Measurements from ENCODE around the gene MED13L. TPM values are rescaled to one million over a fixed set of nuclear protein-coding genes. Genes with fewer than 3 reads are reported as not detected.

MED13L gene
- total RNA-seq, 1 experiment from 2014 or later, result 80.5 TPM

- TF ChIP-seq, protein P1, sequence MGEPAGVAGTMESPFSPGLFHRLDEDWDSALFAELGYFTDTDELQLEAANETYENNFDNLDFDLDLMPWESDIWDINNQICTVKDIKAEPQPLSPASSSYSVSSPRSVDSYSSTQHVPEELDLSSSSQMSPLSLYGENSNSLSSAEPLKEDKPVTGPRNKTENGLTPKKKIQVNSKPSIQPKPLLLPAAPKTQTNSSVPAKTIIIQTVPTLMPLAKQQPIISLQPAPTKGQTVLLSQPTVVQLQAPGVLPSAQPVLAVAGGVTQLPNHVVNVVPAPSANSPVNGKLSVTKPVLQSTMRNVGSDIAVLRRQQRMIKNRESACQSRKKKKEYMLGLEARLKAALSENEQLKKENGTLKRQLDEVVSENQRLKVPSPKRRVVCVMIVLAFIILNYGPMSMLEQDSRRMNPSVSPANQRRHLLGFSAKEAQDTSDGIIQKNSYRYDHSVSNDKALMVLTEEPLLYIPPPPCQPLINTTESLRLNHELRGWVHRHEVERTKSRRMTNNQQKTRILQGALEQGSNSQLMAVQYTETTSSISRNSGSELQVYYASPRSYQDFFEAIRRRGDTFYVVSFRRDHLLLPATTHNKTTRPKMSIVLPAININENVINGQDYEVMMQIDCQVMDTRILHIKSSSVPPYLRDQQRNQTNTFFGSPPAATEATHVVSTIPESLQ (CRISPR knock-in tag; IDR thresholded peaks at IDR 0.05), result no peak
- TF ChIP-seq ZNF532 (CRISPR knock-in tag; IDR thresholded peaks at IDR 0.05; ENCODE audit: borderline replicate concordance) (no peak), PREB (CRISPR knock-in tag; IDR thresholded peaks at IDR 0.05; ENCODE audit: borderline replicate concordance) (no peak), IRF2 (CRISPR knock-in tag; IDR thresholded peaks at IDR 0.05; ENCODE audit: borderline replicate concordance, low read depth) (no peak), NFYB (CRISPR knock-in tag; conservative IDR thresholded peaks at IDR 0.05; ENCODE audit: low read depth) (no peak), CTCF (IDR thresholded peaks at IDR 0.05) (no peak), CREB1 (CRISPR knock-in tag; IDR thresholded peaks at IDR 0.05) (no peak), NFE2L1 (CRISPR knock-in tag; IDR thresholded peaks at IDR 0.05) (no peak), TP53 (CRISPR knock-in tag; IDR thresholded peaks at IDR 0.05) (no peak)
Observed at GRCh38 chr12:115993737-115994136, 283.8 kb downstream of the MED13L start (continued).

DNA sequence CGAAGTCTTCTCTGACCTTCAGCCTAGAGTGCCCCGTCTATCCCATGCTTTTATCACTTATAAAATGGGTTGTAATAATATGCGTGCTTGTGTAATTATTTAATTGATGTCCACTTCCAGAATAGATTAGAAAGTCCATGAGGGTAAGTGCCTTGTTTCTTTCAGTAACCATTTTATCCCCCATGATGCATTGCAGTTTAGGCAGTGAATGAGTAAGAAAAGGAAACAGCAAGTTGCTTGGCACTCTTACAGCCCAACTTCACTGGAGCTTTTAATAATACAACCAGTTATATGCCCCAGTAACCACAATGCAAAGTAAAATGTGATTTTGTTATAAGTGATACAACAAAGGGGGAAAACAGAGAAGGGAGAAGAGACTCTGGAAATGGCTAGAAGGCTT is 287.3 kb downstream of the MED13L start:
- ATAC-seq (no peak), DNase-seq (ENCODE audit: low spot score) (no peak)
- ChIA-PET CTCF (interaction anchor here (2.8 kb wide), 1 partner anchor 8 kb away, joined by 14 read pairs; no protein-coding TSS in a partner anchor), POLR2A (no interaction called here)
- Mint-ChIP-seq H3K27me3 (ENCODE audit: low read depth) (no peaks in the 10 kb centered on the region), H3K4me1 (peaks cover 32% of the 10 kb centered on the region), H3K36me3 (peaks cover 30% of the 10 kb centered on the region), H3K9me3 (no peaks in the 10 kb centered on the region), H3K27ac (no peak overlapping the region; the same call in 1 of the 2 replicates), H3K4me3 (no peak overlapping the region)
- TF ChIP-seq FOXJ3 (CRISPR knock-in tag; IDR thresholded peaks at IDR 0.05; ENCODE audit: borderline replicate concordance) (no peak), ETV6 (CRISPR knock-in tag; IDR thresholded peaks at IDR 0.05) (no peak), CTCF (IDR thresholded peaks at IDR 0.05) (no peak), TEAD4 (CRISPR knock-in tag; IDR thresholded peaks at IDR 0.05) (no peak), ZNF121 (CRISPR knock-in tag; IDR thresholded peaks at IDR 0.05) (no peak), ZNF219 (CRISPR knock-in tag; IDR thresholded peaks at IDR 0.05; ENCODE audit: borderline replicate concordance) (no peak), MAX (CRISPR knock-in tag; IDR thresholded peaks at IDR 0.05) (no peak)
- TF ChIP-seq, protein P2, sequence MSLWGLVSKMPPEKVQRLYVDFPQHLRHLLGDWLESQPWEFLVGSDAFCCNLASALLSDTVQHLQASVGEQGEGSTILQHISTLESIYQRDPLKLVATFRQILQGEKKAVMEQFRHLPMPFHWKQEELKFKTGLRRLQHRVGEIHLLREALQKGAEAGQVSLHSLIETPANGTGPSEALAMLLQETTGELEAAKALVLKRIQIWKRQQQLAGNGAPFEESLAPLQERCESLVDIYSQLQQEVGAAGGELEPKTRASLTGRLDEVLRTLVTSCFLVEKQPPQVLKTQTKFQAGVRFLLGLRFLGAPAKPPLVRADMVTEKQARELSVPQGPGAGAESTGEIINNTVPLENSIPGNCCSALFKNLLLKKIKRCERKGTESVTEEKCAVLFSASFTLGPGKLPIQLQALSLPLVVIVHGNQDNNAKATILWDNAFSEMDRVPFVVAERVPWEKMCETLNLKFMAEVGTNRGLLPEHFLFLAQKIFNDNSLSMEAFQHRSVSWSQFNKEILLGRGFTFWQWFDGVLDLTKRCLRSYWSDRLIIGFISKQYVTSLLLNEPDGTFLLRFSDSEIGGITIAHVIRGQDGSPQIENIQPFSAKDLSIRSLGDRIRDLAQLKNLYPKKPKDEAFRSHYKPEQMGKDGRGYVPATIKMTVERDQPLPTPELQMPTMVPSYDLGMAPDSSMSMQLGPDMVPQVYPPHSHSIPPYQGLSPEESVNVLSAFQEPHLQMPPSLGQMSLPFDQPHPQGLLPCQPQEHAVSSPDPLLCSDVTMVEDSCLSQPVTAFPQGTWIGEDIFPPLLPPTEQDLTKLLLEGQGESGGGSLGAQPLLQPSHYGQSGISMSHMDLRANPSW (CRISPR knock-in tag; conservative IDR thresholded peaks at IDR 0.05; ENCODE audit: low read depth), result no peak
- TF ChIP-seq, protein P1 (CRISPR knock-in tag; IDR thresholded peaks at IDR 0.05), result no peak
- TF ChIP-seq, protein P3, sequence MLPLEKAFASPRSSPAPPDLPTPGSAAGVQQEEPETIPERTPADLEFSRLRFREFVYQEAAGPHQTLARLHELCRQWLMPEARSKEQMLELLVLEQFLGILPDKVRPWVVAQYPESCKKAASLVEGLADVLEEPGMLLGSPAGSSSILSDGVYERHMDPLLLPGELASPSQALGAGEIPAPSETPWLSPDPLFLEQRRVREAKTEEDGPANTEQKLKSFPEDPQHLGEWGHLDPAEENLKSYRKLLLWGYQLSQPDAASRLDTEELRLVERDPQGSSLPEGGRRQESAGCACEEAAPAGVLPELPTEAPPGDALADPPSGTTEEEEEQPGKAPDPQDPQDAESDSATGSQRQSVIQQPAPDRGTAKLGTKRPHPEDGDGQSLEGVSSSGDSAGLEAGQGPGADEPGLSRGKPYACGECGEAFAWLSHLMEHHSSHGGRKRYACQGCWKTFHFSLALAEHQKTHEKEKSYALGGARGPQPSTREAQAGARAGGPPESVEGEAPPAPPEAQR (CRISPR knock-in tag; IDR thresholded peaks at IDR 0.05), result no peak

Measured in WTC11 (cell line).